Measurements from ENCODE around the gene TRPV2. TPM values are rescaled to one million over a fixed set of nuclear protein-coding genes. Genes with fewer than 3 reads are reported as not detected.

The TRPV2 gene
- total RNA-seq, 2 experiments from 2014 or later = 4.9 to 10.5 TPM

DNA sequence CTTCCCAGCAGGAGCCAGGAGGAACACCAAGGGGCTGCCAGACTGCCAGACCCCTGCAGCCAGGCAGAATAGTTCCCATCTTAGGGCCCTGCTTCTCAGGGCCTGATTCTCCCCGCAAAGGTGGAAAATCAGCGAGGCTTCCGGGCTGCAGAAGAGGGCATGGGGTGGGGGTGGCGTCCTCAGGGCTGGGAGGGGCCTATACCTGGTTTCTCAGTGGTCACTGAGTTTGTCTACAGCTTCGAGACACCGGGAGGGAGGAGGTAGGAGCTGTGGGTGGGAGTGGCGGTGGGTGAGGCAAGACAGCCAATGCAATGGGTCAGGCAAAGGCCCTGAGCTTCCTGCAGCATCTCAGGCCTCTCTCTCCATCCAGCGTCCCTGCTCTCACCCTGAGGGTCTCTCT, 62.3 kb downstream of the TRPV2 start:
- Histone ChIP-seq H3K79me2 (ENCODE audit: insufficient read depth, low read depth, low read length) (no peaks in the 10 kb centered on the region), H3K9me3 (ENCODE audit: low read length) (no peaks in the 10 kb centered on the region), H4K20me1 (ENCODE audit: insufficient read depth, low read length) (no peaks in the 10 kb centered on the region), H3K4me1 (ENCODE audit: insufficient read depth, low read length, poor library complexity, severe bottlenecking) (no peaks in the 10 kb centered on the region), H3K4me3 (ENCODE audit: low read depth, low read length, poor library complexity, severe bottlenecking) (no peak overlapping the region), H3K27ac (ENCODE audit: low read depth, low read length, poor library complexity, severe bottlenecking) (no peak overlapping the region), H3K36me3 (ENCODE audit: insufficient read depth, low read length) (no peaks in the 10 kb centered on the region), H3K9me2 (ENCODE audit: insufficient read depth, low read length) (no peaks in the 10 kb centered on the region), H2AFZ (ENCODE audit: low read length) (no peak overlapping the region), H3K4me2 (ENCODE audit: low read length) (no peak overlapping the region)
- no peak for TF ChIP-seq EZH2phosphoT487 (IDR thresholded peaks at IDR 0.05; ENCODE audit: borderline replicate concordance, low read depth, low read length)
- TF ChIP-seq, protein P1, sequence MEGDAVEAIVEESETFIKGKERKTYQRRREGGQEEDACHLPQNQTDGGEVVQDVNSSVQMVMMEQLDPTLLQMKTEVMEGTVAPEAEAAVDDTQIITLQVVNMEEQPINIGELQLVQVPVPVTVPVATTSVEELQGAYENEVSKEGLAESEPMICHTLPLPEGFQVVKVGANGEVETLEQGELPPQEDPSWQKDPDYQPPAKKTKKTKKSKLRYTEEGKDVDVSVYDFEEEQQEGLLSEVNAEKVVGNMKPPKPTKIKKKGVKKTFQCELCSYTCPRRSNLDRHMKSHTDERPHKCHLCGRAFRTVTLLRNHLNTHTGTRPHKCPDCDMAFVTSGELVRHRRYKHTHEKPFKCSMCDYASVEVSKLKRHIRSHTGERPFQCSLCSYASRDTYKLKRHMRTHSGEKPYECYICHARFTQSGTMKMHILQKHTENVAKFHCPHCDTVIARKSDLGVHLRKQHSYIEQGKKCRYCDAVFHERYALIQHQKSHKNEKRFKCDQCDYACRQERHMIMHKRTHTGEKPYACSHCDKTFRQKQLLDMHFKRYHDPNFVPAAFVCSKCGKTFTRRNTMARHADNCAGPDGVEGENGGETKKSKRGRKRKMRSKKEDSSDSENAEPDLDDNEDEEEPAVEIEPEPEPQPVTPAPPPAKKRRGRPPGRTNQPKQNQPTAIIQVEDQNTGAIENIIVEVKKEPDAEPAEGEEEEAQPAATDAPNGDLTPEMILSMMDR (conservative IDR thresholded peaks at IDR 0.05; ENCODE audit: low read length) = no peak
- BruUV-seq (replicated peaks) = no TSS peak
- ChIA-PET CTCF (ENCODE audit: unreplicated experiment) (interaction anchor here (0.5 kb wide), 1 partner anchor 82 kb away, joined by 3 read pairs; no protein-coding TSS in a partner anchor), POLR2A (no interaction called here)
- intact Hi-C loops (cut with micrococcal nuclease; ENCODE audit: unreplicated experiment) = no loop called here
- no peak for DNase-seq (ENCODE audit: low spot score)

DNA sequence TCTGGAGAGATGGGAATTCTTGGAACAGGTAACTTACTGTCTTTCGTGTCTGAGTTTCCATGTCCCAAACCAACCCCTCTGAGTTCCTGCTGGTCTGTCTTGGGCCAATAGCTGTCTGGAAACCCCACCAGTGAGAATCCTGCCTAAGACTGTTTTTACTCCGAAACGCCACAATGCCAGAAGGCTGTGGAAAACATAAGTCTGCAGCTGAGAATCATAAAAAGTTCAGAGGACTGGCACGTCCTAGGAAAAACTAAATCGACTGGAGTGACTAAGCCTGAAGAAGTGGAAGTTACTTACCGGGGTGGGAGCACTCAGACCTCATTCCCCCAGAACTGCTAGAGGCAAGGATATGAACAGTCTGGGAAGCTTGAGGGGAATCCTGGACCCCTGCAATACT, 63.3 kb downstream of the TRPV2 start:
- H3K4me2 ChIP-seq (ENCODE audit: low read length) = no peak overlapping the region
- H3K4me3 ChIP-seq (ENCODE audit: low read depth, low read length, poor library complexity, severe bottlenecking) = no peak overlapping the region
- H3K4me1 ChIP-seq (ENCODE audit: insufficient read depth, low read length, poor library complexity, severe bottlenecking) = no peaks in the 10 kb centered on the region
- BruUV-seq (replicated peaks) = no TSS peak
- no peak overlapping the region for H2AFZ ChIP-seq (ENCODE audit: low read length)
- CTCF ChIA-PET (ENCODE audit: unreplicated experiment) = no interaction called here
- TF ChIP-seq EZH2phosphoT487 (IDR thresholded peaks at IDR 0.05; ENCODE audit: borderline replicate concordance, low read depth, low read length) = no peak
- TF ChIP-seq, protein P1 (conservative IDR thresholded peaks at IDR 0.05; ENCODE audit: low read length) = no peak
- no peaks in the 10 kb centered on the region for H4K20me1 ChIP-seq (ENCODE audit: insufficient read depth, low read length)
- POLR2A ChIA-PET = no interaction called here
- intact Hi-C loops (cut with micrococcal nuclease; ENCODE audit: unreplicated experiment) = no loop called here
- no peaks in the 10 kb centered on the region for H3K79me2 ChIP-seq (ENCODE audit: insufficient read depth, low read depth, low read length)
- H3K36me3 ChIP-seq (ENCODE audit: insufficient read depth, low read length) = no peaks in the 10 kb centered on the region
- H3K9me3 ChIP-seq (ENCODE audit: low read length) = no peaks in the 10 kb centered on the region
- DNase-seq (ENCODE audit: low spot score) = no peak
- H3K9me2 ChIP-seq (ENCODE audit: insufficient read depth, low read length) = no peaks in the 10 kb centered on the region
- no peak overlapping the region for H3K27ac ChIP-seq (ENCODE audit: low read depth, low read length, poor library complexity, severe bottlenecking)

DNA sequence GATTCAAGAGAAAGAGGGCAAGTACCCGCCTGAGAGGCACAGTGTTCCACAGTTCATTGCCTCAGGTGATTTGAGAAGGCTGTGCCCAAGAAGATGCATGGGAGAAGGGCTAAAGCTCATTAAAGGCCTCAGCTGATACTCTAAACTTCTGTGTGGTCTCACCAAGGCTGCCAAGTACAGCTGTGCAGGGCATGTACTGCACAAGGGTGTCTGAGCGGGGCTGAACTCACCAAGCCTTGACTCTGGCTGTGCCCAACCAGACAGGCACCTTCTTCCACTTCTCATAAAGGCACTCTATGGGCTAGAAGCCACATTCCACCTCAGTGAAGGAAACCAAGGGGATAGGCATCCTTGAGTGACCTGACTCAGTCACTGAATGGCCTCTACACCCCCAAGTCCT, 63.9 kb downstream of the TRPV2 start:
- no peaks in the 10 kb centered on the region for H3K36me3 ChIP-seq (ENCODE audit: insufficient read depth, low read length)
- CTCF ChIA-PET (ENCODE audit: unreplicated experiment) = no interaction called here
- intact Hi-C loops (cut with micrococcal nuclease; ENCODE audit: unreplicated experiment) = no loop called here

More for the DNA sequence above, 63.9 kb downstream of the TRPV2 start:
- BruUV-seq (replicated peaks) = no TSS peak
- no peaks in the 10 kb centered on the region for H4K20me1 ChIP-seq (ENCODE audit: insufficient read depth, low read length)
- no peaks in the 10 kb centered on the region for H3K9me3 ChIP-seq (ENCODE audit: low read length)
- TF ChIP-seq, protein P1 (conservative IDR thresholded peaks at IDR 0.05; ENCODE audit: low read length) = no peak
- TF ChIP-seq EZH2phosphoT487 (IDR thresholded peaks at IDR 0.05; ENCODE audit: borderline replicate concordance, low read depth, low read length) = no peak
- no peak overlapping the region for H3K4me3 ChIP-seq (ENCODE audit: low read depth, low read length, poor library complexity, severe bottlenecking)
- POLR2A ChIA-PET = no interaction called here
- no peak overlapping the region for H3K27ac ChIP-seq (ENCODE audit: low read depth, low read length, poor library complexity, severe bottlenecking)
- no peak overlapping the region for H2AFZ ChIP-seq (ENCODE audit: low read length)
- no peaks in the 10 kb centered on the region for H3K4me1 ChIP-seq (ENCODE audit: insufficient read depth, low read length, poor library complexity, severe bottlenecking)
- no peak overlapping the region for H3K4me2 ChIP-seq (ENCODE audit: low read length)
- no peak for DNase-seq (ENCODE audit: low spot score)
- H3K79me2 ChIP-seq (ENCODE audit: insufficient read depth, low read depth, low read length) = no peaks in the 10 kb centered on the region
- no peaks in the 10 kb centered on the region for H3K9me2 ChIP-seq (ENCODE audit: insufficient read depth, low read length)

Measured in OCI-LY7 (cell line).